K562 (cell line): ENCODE results near the gene METRN. TPM values are rescaled to one million over a fixed set of nuclear protein-coding genes. Genes with fewer than 3 reads are reported as not detected.

Experiments
- AFF4 ChIP-seq: sonication (generic); formaldehyde crosslinking; IDR thresholded peaks from 2 replicates; pipeline ENCODE4 v1.8.0; 2023; ENCODE audit warnings: mild to moderate bottlenecking, missing genetic modification reagents
- CREB3 ChIP-seq: fragments of 450-650 bp; conservative IDR thresholded peaks from 2 replicates; pipeline ENCODE4 v1.6.1; 2016; ENCODE audit warnings: missing genetic modification characterization, low read depth, mild to moderate bottlenecking, missing compliant biosample characterization, moderate library complexity
- TAF1 ChIP-seq: IDR thresholded peaks from 2 replicates; pipeline ENCODE4 v1.6.1; 2011; ENCODE audit warnings: mild to moderate bottlenecking, low read length, moderate library complexity; ENCODE audit not compliant: insufficient read depth, control insufficient read depth, severe bottlenecking; ENCODE audit errors: extremely low read depth
- ZBTB40 ChIP-seq, 2 experiments: fragments of 450-650 bp in 1 of 2; sonication (generic) in 1 of 2; formaldehyde crosslinking in 1 of 2; IDR thresholded peaks; 2 replicates each; pipeline versions ENCODE4 v1.7.1 to v1.9.0; 2016 to 2022; ENCODE audit warnings: inconsistent platforms in 1 of 2, mild to moderate bottlenecking in 1 of 2, missing genetic modification reagents in 1 of 2
- ZNF121 ChIP-seq: sonication (generic); formaldehyde crosslinking; conservative IDR thresholded peaks from 2 replicates; pipeline ENCODE4 v1.8.0; 2022; ENCODE audit warnings: missing genetic modification reagents
- ZNF324 ChIP-seq: fragments of 250-450 bp; sonication (Bioruptor Pico); IDR thresholded peaks from 2 replicates; pipeline ENCODE4 v1.4.0; 2020; ENCODE audit warnings: mild to moderate bottlenecking
- ZNF695 ChIP-seq: fragments of 450-650 bp; formaldehyde crosslinking; IDR thresholded peaks from 2 replicates; pipeline ENCODE4 v1.4.0; 2020; ENCODE audit warnings: mild to moderate bottlenecking, moderate library complexity
- polyA plus RNA-seq, 8 experiments: library from polyadenylated mRNA; depleted of rRNA in 4 of 8; stranded (reverse) in 5 of 8; unstranded in 3 of 8; fragments of >200 nt; fragmentation: Nextera tagmentation in 2 of 8; fragmentation: Illumina TruSeq in 1 of 8; extraction: Ambion mirVana in 2 of 8; extraction: Trizol in 1 of 8; gene quantifications; 2 replicates each; pipeline versions ENCODE4 v1.2.1 to v1.2.3, GENCODE V29; 2011 to 2014; ENCODE audit warnings: inconsistent platforms in 1 of 8, missing spikeins in 1 of 8
- total RNA-seq, 7 experiments: library from RNA; depleted of rRNA in 6 of 7; stranded (reverse); fragments of >200 nt in 6 of 7; fragmentation: Illumina TruSeq in 2 of 7; extraction: Trizol in 2 of 7; gene quantifications; 2 replicates each; pipeline versions ENCODE4 v1.2.1 to v1.2.3, GENCODE V29; 2011 to 2021; ENCODE audit warnings: low replicate concordance in 1 of 7

METRN gene
- total and polyA plus RNA-seq, 9 of the 15 experiments (the other 6 are each of a cell fraction or from before 2014, with no cell fraction given), result 0.20 to 89.8 (median 15.4) TPM

GRCh38 chr16:711548-712320 is 3.2 kb upstream of the METRN start (continued):
- TF ChIP-seq ZBTB40 (IDR thresholded peaks at IDR 0.05) (no peak), ZBTB40 (CRISPR knock-in tag; IDR thresholded peaks at IDR 0.05) (no peak), ZNF121 (no peak), ZNF324 (no peak), TAF1 (no peak), ZNF695 (CRISPR knock-in tag) (no peak), CREB3 (tag) (no peak), AFF4 (CRISPR knock-in tag) (no peak)
